CD4-positive, alpha-beta T cell treated with Interleukin-10 for 1 hour (primary cell): Measurements from ENCODE around the gene PRR14L.

Experiments used
- DNase-seq: peaks from one replicate; pipeline ENCODE4 v3.0.0-alpha.2; 2020

PRR14L gene

GRCh38 chr22:31637891-31638618 lies 111.9 kb downstream of the PRR14L start:
- DNase-seq = no peak

- DNase-seq = no peak
These were observed 112.5 kb downstream of the PRR14L start for GRCh38 chr22:31637447-31637890.

- DNase-seq = no peak
These were observed 114.2 kb downstream of the PRR14L start for GRCh38 chr22:31635638-31636306.

- no peak for DNase-seq
These were observed 118.5 kb downstream of the PRR14L start for GRCh38 chr22:31631436-31631835.
